ENCODE results near the gene KBTBD8. TPM values are rescaled to one million over a fixed set of nuclear protein-coding genes. Genes with fewer than 3 reads are reported as not detected.

KBTBD8 gene
- total RNA-seq, 4 donors from 2014 or later, result 0.48 to 1.9 (median 1.0) TPM

GRCh38 chr3:66994588-66994987, 3.5 kb upstream of the KBTBD8 start:
- 73% methylated on average over 1 of the region's 1 CpG for WGBS
- Histone ChIP-seq H3K4me3 (no peak overlapping the region), H3K4me1 (peaks cover 12% of the 10 kb centered on the region), H3K36me3 (no peaks in the 10 kb centered on the region), H3K9me3 (no peaks in the 10 kb centered on the region), H3K27me3 (peaks cover 18% of the 10 kb centered on the region), H3K27ac (no peak overlapping the region)
- TF ChIP-seq POLR2A (IDR thresholded peaks at IDR 0.05), result no peak
- no peak for TF ChIP-seq EP300 (IDR thresholded peaks at IDR 0.05)
- no peak for TF ChIP-seq CTCF (IDR thresholded peaks at IDR 0.05)
- TF ChIP-seq POLR2AphosphoS5 (IDR thresholded peaks at IDR 0.05), result no peak
- no peak for DNase-seq (ENCODE audit: low spot score in 2 of 2)

- Histone ChIP-seq H3K36me3 (no peaks in the 10 kb centered on the region), H3K4me1 (peaks cover 12% of the 10 kb centered on the region), H3K27me3 (peaks cover 18% of the 10 kb centered on the region), H3K27ac (no peak overlapping the region), H3K9me3 (no peaks in the 10 kb centered on the region), H3K4me3 (no peak overlapping the region)
- no peak for DNase-seq (ENCODE audit: low spot score in 2 of 2)
- WGBS, result 60% methylated on average over 4 of the region's 4 CpGs
- TF ChIP-seq CTCF (IDR thresholded peaks at IDR 0.05) (no peak), POLR2A (IDR thresholded peaks at IDR 0.05) (no peak), POLR2AphosphoS5 (IDR thresholded peaks at IDR 0.05) (no peak), EP300 (IDR thresholded peaks at IDR 0.05) (no peak)
Measured at GRCh38 chr3:66996696-66997095, 1.4 kb upstream of the KBTBD8 start.

- H3K36me3 ChIP-seq, result no peaks in the 10 kb centered on the region
- TF ChIP-seq POLR2A (IDR thresholded peaks at IDR 0.05), result no peak
- no peak for TF ChIP-seq POLR2AphosphoS5 (IDR thresholded peaks at IDR 0.05)
- no peak for TF ChIP-seq CTCF (IDR thresholded peaks at IDR 0.05)
- no peak for TF ChIP-seq EP300 (IDR thresholded peaks at IDR 0.05)
- no peak overlapping the region for H3K27ac ChIP-seq
- no peak for DNase-seq (ENCODE audit: low spot score in 2 of 2)
- peak overlapping the region; percentile 87 for H3K4me3 ChIP-seq
- peaks cover 12% of the 10 kb centered on the region for H3K4me1 ChIP-seq
- H3K27me3 ChIP-seq, result peaks cover 14% of the 10 kb centered on the region
- 9% methylated on average over 16 of the region's 18 CpGs for WGBS
- no peaks in the 10 kb centered on the region for H3K9me3 ChIP-seq
Measured at GRCh38 chr3:66997560-66998112, 471 bp upstream of the KBTBD8 start.

GRCh38 chr3:66998904-66999235, 763 bp downstream of the KBTBD8 start:
- TF ChIP-seq CTCF (IDR thresholded peaks at IDR 0.05) (no peak), POLR2A (IDR thresholded peaks at IDR 0.05) (no peak), EP300 (IDR thresholded peaks at IDR 0.05) (no peak), POLR2AphosphoS5 (IDR thresholded peaks at IDR 0.05) (no peak)
- Histone ChIP-seq H3K27me3 (peaks cover 7% of the 10 kb centered on the region), H3K36me3 (peaks cover 4% of the 10 kb centered on the region), H3K4me1 (peaks cover 12% of the 10 kb centered on the region), H3K4me3 (peak overlapping the region; percentile 87), H3K27ac (no peak overlapping the region), H3K9me3 (no peaks in the 10 kb centered on the region)
- 2% methylated on average over 10 of the region's 10 CpGs for WGBS
- peak in 1 of 2 donors; percentile 58 for DNase-seq (ENCODE audit: low spot score in 2 of 2)

- Histone ChIP-seq H3K36me3 (peaks cover 4% of the 10 kb centered on the region), H3K27me3 (no peaks in the 10 kb centered on the region), H3K4me1 (peaks cover 12% of the 10 kb centered on the region), H3K9me3 (no peaks in the 10 kb centered on the region), H3K4me3 (no peak overlapping the region), H3K27ac (no peak overlapping the region)
- TF ChIP-seq POLR2A (IDR thresholded peaks at IDR 0.05) (no peak), CTCF (IDR thresholded peaks at IDR 0.05) (no peak), POLR2AphosphoS5 (IDR thresholded peaks at IDR 0.05) (no peak), EP300 (IDR thresholded peaks at IDR 0.05) (no peak)
- 64% methylated on average over 2 of the region's 2 CpGs for WGBS
- no peak for DNase-seq (ENCODE audit: low spot score in 2 of 2)
Measured at GRCh38 chr3:67000009-67000408, 1.9 kb downstream of the KBTBD8 start.
